ENCODE data around the gene STIL.
"Not testable (repeated sequence)": the region's sequence is repeated elsewhere in the genome, so short reads cannot be mapped to it uniquely, and the experiment has no call there.

The STIL gene

GRCh38 chr1:47317841-47318240 is 3.9 kb upstream of the STIL start:
- no peak for DNase-seq

GRCh38 chr1:47309427-47309826 is 4.5 kb downstream of the STIL start:
- DNase-seq, result no peak

GRCh38 chr1:47302472-47302871 is 11.5 kb downstream of the STIL start:
- DNase-seq, result no peak

- DNase-seq, result no peak
Measured at GRCh38 chr1:47298025-47298699, 15.8 kb downstream of the STIL start.

GRCh38 chr1:47295579-47295978 is 18.4 kb downstream of the STIL start:
- no peak for DNase-seq

- DNase-seq, result not testable (repeated sequence)
Measured at GRCh38 chr1:47294863-47295262, 19.1 kb downstream of the STIL start.

GRCh38 chr1:47288116-47288515 is 25.8 kb downstream of the STIL start:
- not testable (repeated sequence) for DNase-seq

GRCh38 chr1:47280142-47280541 is 33.8 kb downstream of the STIL start:
- DNase-seq, result no peak

- no peak for DNase-seq
Measured at GRCh38 chr1:47276850-47277249, 37.1 kb downstream of the STIL start.

- not testable (repeated sequence) for DNase-seq
Measured at GRCh38 chr1:47275811-47276210, 38.1 kb downstream of the STIL start.

- DNase-seq, result not testable (repeated sequence)
Measured at GRCh38 chr1:47265529-47265928, 48.4 kb downstream of the STIL start.

- no peak for DNase-seq
Measured at GRCh38 chr1:47262787-47263413, 51.0 kb downstream of the STIL start.

- no peak for DNase-seq
Measured at GRCh38 chr1:47257224-47257623, 56.7 kb downstream of the STIL start.

- no peak for DNase-seq
Measured at GRCh38 chr1:47252795-47253194, 61.2 kb downstream of the STIL start.

- no peak for DNase-seq
Measured at GRCh38 chr1:47252369-47252768, 61.6 kb downstream of the STIL start.

- no peak for DNase-seq
Measured at GRCh38 chr1:47249755-47250154, 64.2 kb downstream of the STIL start.

- DNase-seq, result no peak
Measured at GRCh38 chr1:47244339-47244862, 69.5 kb downstream of the STIL start.

- no peak for DNase-seq
Measured at GRCh38 chr1:47243910-47244309, 70.0 kb downstream of the STIL start.

GRCh38 chr1:47241114-47242113 is 72.5 kb downstream of the STIL start:
- no peak for DNase-seq

- no peak for DNase-seq
Measured at GRCh38 chr1:47238935-47239592, 74.9 kb downstream of the STIL start.

- no peak for DNase-seq
Measured at GRCh38 chr1:47235806-47236205, 78.1 kb downstream of the STIL start.

- no peak for DNase-seq
Measured at GRCh38 chr1:47235241-47235681, 78.7 kb downstream of the STIL start.

- DNase-seq, result no peak
Measured at GRCh38 chr1:47233186-47233585, 80.8 kb downstream of the STIL start.

All from NCI-H446 treated with DMSO at 0.1 percent for 48 hours (cell line).